ENCODE results near the gene TBC1D24.

TBC1D24 gene

GRCh38 chr16:2527784-2528100 lies 52.8 kb downstream of the TBC1D24 start:
- Histone ChIP-seq H4K12ac (ENCODE audit: low read depth, low read length) (no peak overlapping the region), H3K4me1 (ENCODE audit: control insufficient read depth in 1 of 2, insufficient read depth in 2 of 2, low read length in 2 of 2) (peaks cover 4 to 7% of the 10 kb centered on the region in 2 experiments), H2AK5ac (ENCODE audit: low read length) (no peak overlapping the region), H4K8ac (ENCODE audit: low read depth, low read length) (no peak overlapping the region), H3K9me3 (ENCODE audit: insufficient read depth, low read depth, low read length) (no peaks in the 10 kb centered on the region), H3K79me2 (ENCODE audit: control insufficient read depth, insufficient read depth, low read length, poor library complexity) (peaks cover 3% of the 10 kb centered on the region), H2BK120ac (ENCODE audit: insufficient read depth, low read length, poor library complexity) (no peak overlapping the region), H3K79me1 (ENCODE audit: low read length) (peaks cover 11% of the 10 kb centered on the region), H3K27ac (ENCODE audit: low read depth, low read length) (no peak overlapping the region), H3K4me2 (ENCODE audit: low read length) (no peak overlapping the region), H3K18ac (ENCODE audit: low read length) (no peak overlapping the region), H3K23ac (ENCODE audit: low read length) (no peak overlapping the region), H4K91ac (ENCODE audit: low read depth, low read length) (no peak overlapping the region), H3K27me3 (ENCODE audit: insufficient read depth, low read length) (no peaks in the 10 kb centered on the region), H2BK5ac (ENCODE audit: low read depth, low read length, poor library complexity) (no peak overlapping the region), H2AFZ (ENCODE audit: insufficient read depth, low read length, poor library complexity) (no peak overlapping the region), H3K4ac (ENCODE audit: low read depth, low read length) (no peak overlapping the region), H3K36me3 (ENCODE audit: control insufficient read depth in 1 of 2, insufficient read depth in 2 of 2, low read length in 2 of 2) (peaks cover 64 to 67% of the 10 kb centered on the region in 2 experiments), H3K4me3 (ENCODE audit: low read depth, low read length) (no peak overlapping the region), H3K9ac (ENCODE audit: low read length) (no peak overlapping the region), H3K14ac (ENCODE audit: low read length) (no peak overlapping the region), H2BK12ac (ENCODE audit: low read length) (no peak overlapping the region)
- no CpG with 5 or more reads among the region's 24 CpGs for WGBS (ENCODE audit: extremely low coverage, insufficient coverage, insufficient read length)
- DNase-seq = no peak

GRCh38 chr16:2528161-2529060 lies 53.5 kb downstream of the TBC1D24 start:
- Histone ChIP-seq H3K23ac (ENCODE audit: low read length) (no peak overlapping the region), H3K79me1 (ENCODE audit: low read length) (peaks cover 12% of the 10 kb centered on the region), H4K91ac (ENCODE audit: low read depth, low read length) (no peak overlapping the region), H3K4me2 (ENCODE audit: low read length) (no peak overlapping the region), H4K12ac (ENCODE audit: low read depth, low read length) (no peak overlapping the region), H3K4me3 (ENCODE audit: low read depth, low read length) (no peak overlapping the region), H3K9ac (ENCODE audit: low read length) (no peak overlapping the region), H3K27me3 (ENCODE audit: insufficient read depth, low read length) (no peaks in the 10 kb centered on the region), H2BK12ac (ENCODE audit: low read length) (no peak overlapping the region), H4K8ac (ENCODE audit: low read depth, low read length) (no peak overlapping the region), H2BK120ac (ENCODE audit: insufficient read depth, low read length, poor library complexity) (no peak overlapping the region), H2BK5ac (ENCODE audit: low read depth, low read length, poor library complexity) (no peak overlapping the region), H3K36me3 (ENCODE audit: control insufficient read depth in 1 of 2, insufficient read depth in 2 of 2, low read length in 2 of 2) (peaks cover 59 to 63% of the 10 kb centered on the region in 2 experiments), H3K27ac (ENCODE audit: low read depth, low read length) (no peak overlapping the region), H2AK5ac (ENCODE audit: low read length) (no peak overlapping the region), H3K9me3 (ENCODE audit: insufficient read depth, low read depth, low read length) (no peaks in the 10 kb centered on the region), H3K18ac (ENCODE audit: low read length) (no peak overlapping the region), H3K4me1 (ENCODE audit: control insufficient read depth in 1 of 2, insufficient read depth in 2 of 2, low read length in 2 of 2) (peaks cover 5 to 9% of the 10 kb centered on the region in 2 experiments), H2AFZ (ENCODE audit: insufficient read depth, low read length, poor library complexity) (no peak overlapping the region), H3K14ac (ENCODE audit: low read length) (no peak overlapping the region), H3K4ac (ENCODE audit: low read depth, low read length) (no peak overlapping the region), H3K79me2 (ENCODE audit: control insufficient read depth, insufficient read depth, low read length, poor library complexity) (peaks cover 3% of the 10 kb centered on the region)
- DNase-seq = no peak
- WGBS (ENCODE audit: extremely low coverage, insufficient coverage, insufficient read length) = no CpG with 5 or more reads among the region's 36 CpGs

- Histone ChIP-seq H3K9me3 (ENCODE audit: insufficient read depth, low read depth, low read length) (no peaks in the 10 kb centered on the region), H3K27me3 (ENCODE audit: insufficient read depth, low read length) (no peaks in the 10 kb centered on the region)
- no peak for DNase-seq
These were observed 54.4 kb downstream of the TBC1D24 start for GRCh38 chr16:2529061-2529931.

GRCh38 chr16:2529961-2530628 lies 55.2 kb downstream of the TBC1D24 start:
- Histone ChIP-seq H3K79me1 (ENCODE audit: low read length) (peaks cover 12% of the 10 kb centered on the region), H4K8ac (ENCODE audit: low read depth, low read length) (no peak overlapping the region), H4K12ac (ENCODE audit: low read depth, low read length) (no peak overlapping the region), H2BK120ac (ENCODE audit: insufficient read depth, low read length, poor library complexity) (no peak overlapping the region), H3K79me2 (ENCODE audit: control insufficient read depth, insufficient read depth, low read length, poor library complexity) (peaks cover 3% of the 10 kb centered on the region), H3K4me2 (ENCODE audit: low read length) (no peak overlapping the region), H3K23ac (ENCODE audit: low read length) (no peak overlapping the region), H2AFZ (ENCODE audit: insufficient read depth, low read length, poor library complexity) (no peak overlapping the region), H3K18ac (ENCODE audit: low read length) (no peak overlapping the region), H3K27ac (ENCODE audit: low read depth, low read length) (no peak overlapping the region), H3K4me3 (ENCODE audit: low read depth, low read length) (no peak overlapping the region), H3K9ac (ENCODE audit: low read length) (no peak overlapping the region), H2BK5ac (ENCODE audit: low read depth, low read length, poor library complexity) (no peak overlapping the region), H3K27me3 (ENCODE audit: insufficient read depth, low read length) (no peaks in the 10 kb centered on the region), H3K4ac (ENCODE audit: low read depth, low read length) (no peak overlapping the region), H3K36me3 (ENCODE audit: control insufficient read depth in 1 of 2, insufficient read depth in 2 of 2, low read length in 2 of 2) (peaks cover 49% of the 10 kb centered on the region in 2 experiments), H3K4me1 (ENCODE audit: control insufficient read depth in 1 of 2, insufficient read depth in 2 of 2, low read length in 2 of 2) (peaks cover 5 to 9% of the 10 kb centered on the region in 2 experiments), H3K14ac (ENCODE audit: low read length) (no peak overlapping the region), H4K91ac (ENCODE audit: low read depth, low read length) (no peak overlapping the region), H2BK12ac (ENCODE audit: low read length) (no peak overlapping the region), H3K9me3 (ENCODE audit: insufficient read depth, low read depth, low read length) (no peaks in the 10 kb centered on the region), H2AK5ac (ENCODE audit: low read length) (no peak overlapping the region)
- no CpG with 5 or more reads among the region's 15 CpGs for WGBS (ENCODE audit: extremely low coverage, insufficient coverage, insufficient read length)
- no peak for DNase-seq

More at GRCh38 chr16:2529061-2529931, 54.4 kb downstream of the TBC1D24 start:
- WGBS (ENCODE audit: extremely low coverage, insufficient coverage, insufficient read length) = no CpG with 5 or more reads among the region's 32 CpGs
- Histone ChIP-seq H3K23ac (ENCODE audit: low read length) (no peak overlapping the region), H2AK5ac (ENCODE audit: low read length) (no peak overlapping the region), H3K79me2 (ENCODE audit: control insufficient read depth, insufficient read depth, low read length, poor library complexity) (peaks cover 3% of the 10 kb centered on the region), H4K8ac (ENCODE audit: low read depth, low read length) (no peak overlapping the region), H4K91ac (ENCODE audit: low read depth, low read length) (no peak overlapping the region), H3K9ac (ENCODE audit: low read length) (no peak overlapping the region), H3K79me1 (ENCODE audit: low read length) (peaks cover 12% of the 10 kb centered on the region), H3K14ac (ENCODE audit: low read length) (no peak overlapping the region), H3K4ac (ENCODE audit: low read depth, low read length) (no peak overlapping the region), H2AFZ (ENCODE audit: insufficient read depth, low read length, poor library complexity) (no peak overlapping the region), H2BK120ac (ENCODE audit: insufficient read depth, low read length, poor library complexity) (no peak overlapping the region), H3K36me3 (ENCODE audit: control insufficient read depth in 1 of 2, insufficient read depth in 2 of 2, low read length in 2 of 2) (peaks cover 53 to 54% of the 10 kb centered on the region in 2 experiments), H3K4me2 (ENCODE audit: low read length) (no peak overlapping the region), H2BK12ac (ENCODE audit: low read length) (no peak overlapping the region), H4K12ac (ENCODE audit: low read depth, low read length) (no peak overlapping the region), H3K4me3 (ENCODE audit: low read depth, low read length) (no peak overlapping the region), H3K4me1 (ENCODE audit: control insufficient read depth in 1 of 2, insufficient read depth in 2 of 2, low read length in 2 of 2) (peaks cover 5 to 9% of the 10 kb centered on the region in 2 experiments), H3K27ac (ENCODE audit: low read depth, low read length) (no peak overlapping the region), H2BK5ac (ENCODE audit: low read depth, low read length, poor library complexity) (no peak overlapping the region), H3K18ac (ENCODE audit: low read length) (no peak overlapping the region)

Data from trophoblast cell (in vitro differentiated cells and primary cell).